COR-L47 (cell line): Measurements from ENCODE around the gene OR10D3.
"Not testable (repeated sequence)": the region's sequence is repeated elsewhere in the genome, so short reads cannot be mapped to it uniquely, and the experiment has no call there.

Source experiments
- DNase-seq: peaks from one replicate; lab custom pipeline; 2025; lab: John Stamatoyannopoulos, UW

Gene OR10D3, protein sequence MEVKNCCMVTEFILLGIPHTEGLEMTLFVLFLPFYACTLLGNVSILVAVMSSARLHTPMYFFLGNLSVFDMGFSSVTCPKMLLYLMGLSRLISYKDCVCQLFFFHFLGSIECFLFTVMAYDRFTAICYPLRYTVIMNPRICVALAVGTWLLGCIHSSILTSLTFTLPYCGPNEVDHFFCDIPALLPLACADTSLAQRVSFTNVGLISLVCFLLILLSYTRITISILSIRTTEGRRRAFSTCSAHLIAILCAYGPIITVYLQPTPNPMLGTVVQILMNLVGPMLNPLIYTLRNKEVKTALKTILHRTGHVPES

DNA sequence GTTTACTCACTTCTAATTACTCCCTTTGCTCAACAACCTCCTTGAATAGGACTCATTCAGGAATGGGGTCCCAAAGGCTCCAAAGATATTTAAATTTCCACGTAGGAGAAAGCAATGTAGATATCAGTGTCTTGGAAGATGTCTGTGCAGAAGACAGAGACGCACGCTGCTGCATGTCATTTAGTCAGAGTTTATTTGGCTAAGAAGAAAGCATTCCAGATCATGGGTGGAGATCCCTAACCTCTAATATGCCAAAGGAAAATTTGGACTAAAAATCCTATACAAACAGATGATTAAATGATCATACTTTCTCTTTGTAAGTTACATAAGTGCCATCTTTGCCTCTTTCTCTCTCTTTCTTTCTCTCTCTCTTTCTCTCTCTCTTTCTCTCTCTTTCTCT is at the start of gene OR10D3:
Gene OR10D3 (plus strand): TSS at position 278 of the 400 bp plus-strand sequence. CDS start 1,925 bp downstream, outside the sequence.
- DNase-seq: no peak

DNA sequence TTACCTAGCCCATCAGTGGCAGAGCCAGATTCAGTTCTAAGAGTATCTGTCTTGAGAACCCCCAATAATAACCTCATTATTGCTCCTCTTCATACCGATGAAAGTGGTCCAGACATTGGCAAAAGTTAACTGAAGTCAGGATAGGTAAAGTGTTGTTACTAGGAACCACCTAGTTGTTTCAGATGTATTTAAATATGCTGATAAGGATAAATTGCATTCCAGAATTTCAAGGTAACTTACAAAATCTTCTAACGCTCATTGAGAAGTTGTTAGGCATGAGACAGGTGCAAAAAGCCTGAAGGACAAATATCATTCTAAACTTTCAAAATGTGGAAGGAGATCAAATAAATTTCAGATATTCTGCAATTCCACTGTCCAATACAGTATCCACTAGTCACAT is 40.1 kb upstream of the OR10D3 start:
- no peak for DNase-seq

DNA sequence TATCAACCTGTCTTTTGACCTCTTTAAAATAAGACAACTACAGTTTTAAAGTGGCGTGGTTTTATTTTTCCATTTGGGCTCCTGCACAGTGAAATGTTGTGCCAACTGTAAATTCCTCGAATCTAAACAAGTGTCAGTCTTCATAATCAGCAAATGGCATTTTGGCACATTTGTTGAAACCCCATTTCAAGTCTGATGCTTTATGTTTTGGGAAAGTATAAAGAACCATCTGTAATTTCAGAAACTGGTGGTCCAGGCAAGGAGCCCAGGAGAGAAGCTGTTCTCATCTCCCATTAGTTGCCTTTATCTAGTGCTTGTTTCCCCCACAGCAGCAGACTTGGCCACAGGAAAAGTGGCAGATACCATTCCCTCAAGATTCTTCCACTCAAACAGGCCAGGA is 35.2 kb upstream of the OR10D3 start:
- no peak for DNase-seq

DNA sequence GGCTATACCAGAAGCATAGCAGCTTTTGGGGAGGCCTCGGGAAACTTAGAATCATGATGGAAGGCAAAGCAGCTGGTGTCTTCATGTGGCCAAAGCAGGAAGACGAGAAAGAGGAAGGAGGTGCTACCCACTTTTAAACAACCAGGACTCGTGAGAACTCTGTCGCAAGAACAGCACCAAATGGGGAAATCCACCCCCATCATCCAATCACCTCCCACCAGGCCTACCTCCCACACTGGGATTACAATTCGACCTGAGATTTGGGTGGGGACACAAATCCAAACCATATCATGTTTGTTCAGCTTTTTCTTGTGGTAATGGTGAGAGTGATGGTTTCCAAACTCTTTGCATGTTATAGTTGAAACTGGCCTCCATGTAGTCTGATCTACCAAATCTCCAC is 32.5 kb upstream of the OR10D3 start:
- no peak for DNase-seq

DNA sequence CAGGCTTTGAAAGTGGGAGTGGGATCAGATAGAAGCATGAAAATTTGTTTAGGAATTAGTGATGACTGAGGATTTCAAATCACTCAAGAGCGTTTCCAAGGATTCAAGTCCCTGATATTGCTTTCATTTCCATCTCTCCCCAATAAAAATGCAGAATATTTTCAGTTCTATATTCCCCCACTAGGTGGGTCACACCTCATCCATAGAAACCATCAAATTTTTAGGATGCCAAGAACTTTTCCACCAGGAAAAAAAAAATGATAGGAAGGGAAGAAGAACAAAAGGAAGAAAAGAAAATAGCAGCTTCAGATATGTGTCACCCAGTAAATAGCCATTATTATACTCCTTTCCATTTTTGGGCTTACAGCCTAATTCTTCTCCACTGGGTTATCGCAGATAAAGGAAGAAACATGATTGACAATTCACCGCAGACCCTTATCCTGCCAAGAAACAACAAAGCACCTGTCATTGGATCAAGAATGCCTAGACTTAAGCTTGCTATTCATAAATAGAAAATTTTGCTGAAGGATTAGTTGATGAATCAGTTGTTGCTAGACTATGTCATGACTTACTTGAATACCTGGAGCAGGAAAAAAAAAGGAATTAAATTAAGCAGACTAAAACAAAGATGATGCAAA is 30.3 kb upstream of the OR10D3 start:
- no peak for DNase-seq

DNA sequence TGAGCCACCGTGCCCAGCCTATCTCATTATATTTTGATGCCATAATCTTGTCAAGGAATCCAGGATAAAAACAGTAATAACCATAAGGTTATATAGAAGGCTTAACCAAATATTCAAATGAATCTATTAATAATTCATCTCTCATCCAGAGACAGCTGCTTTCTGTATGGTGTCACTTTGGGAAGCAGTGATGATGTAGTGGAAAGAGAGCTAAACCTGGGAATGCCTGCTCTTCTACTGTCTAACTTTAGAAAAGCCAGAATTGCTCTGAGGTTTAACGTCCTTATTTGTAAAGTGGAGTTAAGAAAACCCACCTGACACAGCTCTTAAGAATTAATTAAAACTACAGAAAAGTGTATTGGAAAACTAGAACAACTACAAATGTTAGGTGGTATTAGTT is 29.3 kb upstream of the OR10D3 start:
- DNase-seq: no peak

DNA sequence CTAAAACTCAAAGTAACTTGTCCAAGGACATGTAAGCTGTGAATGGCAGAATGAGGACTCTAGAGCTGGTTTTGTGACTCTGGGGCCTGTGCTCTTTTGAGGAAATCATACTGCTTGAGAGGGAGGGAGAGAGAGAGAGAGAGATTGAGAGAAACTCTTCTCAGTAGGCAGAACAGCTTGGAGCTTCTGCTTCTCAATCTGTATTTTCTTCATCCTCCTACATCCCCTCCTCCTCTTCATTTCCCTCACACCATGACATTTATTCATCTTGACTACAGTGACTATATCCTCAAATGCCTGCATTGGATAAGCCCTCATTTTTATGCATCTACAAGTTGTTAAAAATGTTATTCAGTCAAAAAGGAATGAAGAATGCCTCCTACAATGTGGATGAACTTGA is 23.7 kb upstream of the OR10D3 start:
- no peak for DNase-seq

DNA sequence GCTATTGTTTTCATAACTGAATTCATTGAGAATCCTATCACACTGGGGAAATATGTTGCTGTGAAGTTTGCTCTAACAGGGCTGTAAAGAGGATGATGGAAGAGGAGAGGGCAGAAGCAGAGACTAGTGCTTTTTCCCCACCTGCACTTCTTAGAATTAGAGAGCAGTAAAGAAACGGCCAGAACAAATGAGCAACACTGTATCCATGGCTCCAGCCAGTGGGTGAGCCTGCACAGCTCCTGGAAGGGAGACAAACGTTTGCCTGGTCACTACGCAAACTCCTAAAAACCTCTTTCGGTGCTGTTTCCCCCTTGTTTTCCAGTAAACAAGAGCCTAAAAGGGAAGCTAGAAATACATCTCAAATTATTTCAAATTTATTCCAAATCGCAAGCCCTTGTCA is 22.2 kb upstream of the OR10D3 start:
- no peak for DNase-seq

DNA sequence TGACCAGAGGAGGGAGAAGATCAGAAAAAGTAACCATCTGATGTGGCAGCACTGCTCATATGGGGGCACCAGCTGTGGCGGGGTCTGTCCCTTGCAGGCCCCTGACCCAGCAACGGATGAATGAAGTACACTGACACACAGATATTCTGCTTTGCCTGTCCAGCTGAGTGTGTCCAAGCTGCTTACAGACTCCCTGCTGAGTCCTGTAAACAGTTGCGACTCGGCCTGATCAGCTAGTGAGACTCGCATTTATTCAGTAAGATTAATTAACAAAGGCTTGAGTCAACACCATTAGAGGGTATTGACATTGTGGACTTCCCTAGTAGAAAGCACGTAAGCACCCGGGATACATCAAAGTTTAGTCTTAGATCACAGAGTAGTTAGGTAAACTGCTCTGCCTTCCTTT is 15.3 kb upstream of the OR10D3 start:
- peak; percentile 83 for DNase-seq

DNA sequence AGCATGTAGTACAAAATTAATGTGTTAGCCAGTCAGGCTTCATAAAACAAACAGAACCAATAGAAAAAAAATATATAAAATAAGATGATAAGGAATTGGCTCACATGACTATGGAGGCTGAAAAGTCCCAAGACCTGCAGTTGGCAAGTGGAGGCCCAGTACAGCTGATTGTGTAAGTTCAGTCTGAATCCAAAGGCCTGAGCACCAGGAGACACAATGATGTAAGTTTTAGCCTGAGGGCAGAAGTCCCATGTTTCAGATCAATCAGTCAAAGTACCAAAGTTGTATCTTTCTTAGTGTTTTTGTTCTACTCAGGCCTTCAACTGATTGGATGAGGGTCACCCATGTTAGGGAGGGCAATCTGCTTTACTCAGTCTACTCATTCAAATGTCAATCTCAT is 14.3 kb upstream of the OR10D3 start:
- no peak for DNase-seq

DNA sequence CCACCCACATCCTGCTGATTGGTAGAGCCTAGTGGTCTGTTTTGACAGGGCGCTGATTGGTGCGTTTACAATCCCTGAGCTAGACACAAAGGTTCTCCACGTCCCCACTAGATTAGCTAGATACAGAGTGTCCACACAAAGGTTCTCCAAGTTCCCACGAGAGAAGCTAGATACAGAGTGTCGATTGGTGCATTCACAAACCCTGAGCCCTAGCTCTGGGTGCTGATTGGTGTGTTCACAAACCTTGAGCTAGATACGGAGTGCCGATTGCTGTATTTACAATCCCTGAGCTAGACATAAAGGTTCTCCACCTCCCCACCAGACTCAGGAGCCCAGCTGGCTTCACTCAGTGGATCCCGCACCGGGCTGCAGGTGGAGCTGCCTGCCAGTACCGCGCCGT is 12.8 kb upstream of the OR10D3 start:
- not testable (repeated sequence) for DNase-seq

DNA sequence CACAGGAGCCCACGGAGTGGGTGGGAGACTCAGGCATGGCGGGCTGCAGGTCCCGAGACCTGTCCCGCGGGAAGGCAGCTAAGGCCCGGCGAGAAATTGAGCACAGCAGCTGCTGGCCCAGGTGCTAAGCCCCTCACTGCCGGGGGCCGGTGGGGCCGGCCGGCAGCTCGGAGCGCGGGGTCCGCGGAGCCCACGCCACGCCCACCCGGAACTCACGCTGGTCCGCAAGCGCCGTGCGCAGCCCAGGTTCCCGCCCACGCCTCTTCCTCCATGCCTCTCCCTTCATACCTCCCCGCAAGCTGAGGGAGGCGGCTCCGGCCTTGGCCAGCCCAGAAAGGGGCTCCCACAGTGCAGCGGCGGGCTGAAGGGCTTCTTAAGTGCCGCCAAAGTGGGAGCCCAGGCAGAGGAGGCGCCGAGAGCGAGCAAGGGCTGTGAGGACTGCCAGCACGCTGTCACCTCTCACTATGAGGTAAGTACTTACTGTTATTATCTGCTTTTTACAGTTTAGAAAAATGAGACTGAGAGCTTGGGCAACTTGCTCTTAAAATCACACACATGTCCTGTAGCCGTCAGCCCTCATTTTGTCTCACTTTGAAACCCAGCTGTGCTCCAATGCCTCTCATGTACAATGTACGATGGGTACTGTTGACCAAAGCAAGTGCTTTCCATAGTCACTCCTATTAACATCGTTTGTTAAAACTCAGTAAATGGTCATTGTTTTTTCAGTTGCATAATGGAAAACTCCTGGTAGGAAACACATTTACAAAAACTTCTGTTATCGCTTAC is 12.2 kb upstream of the OR10D3 start:
- no peak for DNase-seq

DNA sequence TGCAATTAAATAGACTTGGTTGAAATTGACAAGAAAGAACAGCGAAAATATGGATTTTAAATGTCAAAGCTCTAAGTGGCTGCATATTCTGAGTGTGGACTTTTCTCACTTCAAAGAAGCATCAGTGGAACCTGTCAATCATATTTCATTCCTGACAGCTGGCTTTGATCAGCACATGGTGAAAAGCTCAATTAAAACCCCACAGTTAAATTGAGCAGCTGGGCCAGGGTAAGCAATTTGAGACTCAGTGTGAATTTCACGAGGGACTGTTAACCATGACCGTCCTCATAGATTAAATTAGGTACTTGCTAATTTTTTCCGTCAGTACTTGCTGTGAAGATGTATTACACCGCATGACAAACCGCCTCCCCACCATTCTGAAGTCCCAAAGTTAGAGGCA is 11.0 kb upstream of the OR10D3 start:
- no peak for DNase-seq

DNA sequence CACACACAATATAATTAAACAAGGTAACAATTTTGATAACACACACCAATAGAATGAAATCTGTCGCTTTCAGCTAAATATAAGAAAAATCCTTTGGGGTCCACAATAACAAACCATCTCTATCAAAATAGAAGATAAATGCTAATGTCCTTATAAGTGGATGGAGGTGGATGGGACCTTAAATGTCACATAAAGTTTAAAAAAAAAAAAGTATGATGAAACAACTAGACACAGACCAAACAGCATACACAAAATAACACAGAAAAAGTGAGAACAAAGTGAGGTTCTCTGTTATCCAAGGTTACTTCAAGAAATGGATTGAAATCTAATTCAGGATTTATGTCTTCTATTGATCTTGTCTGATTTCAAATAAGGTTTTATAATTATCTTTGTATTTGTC is 10.5 kb upstream of the OR10D3 start:
- DNase-seq: no peak

DNA sequence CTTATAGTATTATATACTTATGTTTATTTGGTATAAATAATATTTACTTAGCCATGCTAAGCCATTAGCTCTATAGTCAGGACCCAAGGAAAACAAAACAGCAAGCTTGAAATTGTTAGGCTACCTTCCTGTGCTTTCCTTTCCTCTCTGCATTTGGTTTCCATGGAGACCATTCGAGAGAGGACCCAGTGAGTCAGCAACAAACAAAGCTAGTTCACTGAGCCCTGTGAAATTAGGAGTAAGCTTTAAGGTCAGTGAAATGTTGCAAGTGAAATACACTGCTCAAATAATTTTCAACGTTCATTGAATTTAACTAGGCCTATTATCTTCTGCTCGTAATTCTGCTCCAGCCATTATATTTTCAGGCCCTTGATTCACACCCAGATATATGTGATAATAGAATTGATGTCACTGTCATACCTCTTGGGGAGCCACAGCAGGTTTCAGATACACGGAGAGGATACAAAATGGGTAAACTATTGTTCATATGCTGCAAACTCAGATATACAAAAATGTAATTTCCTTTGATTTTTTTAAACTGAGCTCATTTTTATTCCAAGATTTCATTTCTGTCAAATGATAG is 9.1 kb upstream of the OR10D3 start:
- DNase-seq: peak; percentile 89

DNA sequence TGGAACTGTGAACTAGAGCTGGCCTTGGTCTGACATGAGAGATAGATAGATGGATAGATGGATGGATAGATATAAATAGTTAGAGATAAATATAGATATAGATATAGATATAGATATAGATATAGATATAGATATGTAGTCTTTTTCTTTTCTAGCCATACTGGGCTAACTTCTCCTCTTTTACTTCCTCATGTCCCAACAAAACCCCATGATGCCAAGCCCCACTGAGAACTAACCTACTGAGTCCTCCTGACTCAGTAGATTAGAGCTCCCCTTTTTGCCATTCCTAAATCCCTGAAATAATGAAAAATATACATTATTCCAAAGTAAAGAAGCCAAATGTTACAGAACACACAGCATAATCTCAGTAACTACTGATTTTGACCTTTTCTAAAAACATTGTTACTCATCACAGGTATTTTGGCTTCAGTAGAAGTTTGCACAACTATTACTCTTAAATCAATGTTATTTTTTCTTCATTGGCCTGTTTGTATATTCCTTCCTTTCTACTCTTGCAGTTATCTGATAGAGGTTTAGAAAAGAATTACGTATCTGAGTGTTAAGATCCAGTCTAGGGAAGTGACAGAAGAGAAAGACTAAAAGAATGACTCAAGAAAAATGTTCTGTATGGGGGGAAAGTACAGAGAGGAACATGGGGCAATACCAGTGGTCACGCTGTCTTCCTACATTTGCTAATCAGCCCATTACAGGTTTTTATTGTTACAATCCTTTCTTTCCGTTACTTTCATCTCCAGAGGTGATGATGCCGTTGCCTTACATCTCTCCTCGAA is 6.0 kb upstream of the OR10D3 start:
- no peak for DNase-seq

DNA sequence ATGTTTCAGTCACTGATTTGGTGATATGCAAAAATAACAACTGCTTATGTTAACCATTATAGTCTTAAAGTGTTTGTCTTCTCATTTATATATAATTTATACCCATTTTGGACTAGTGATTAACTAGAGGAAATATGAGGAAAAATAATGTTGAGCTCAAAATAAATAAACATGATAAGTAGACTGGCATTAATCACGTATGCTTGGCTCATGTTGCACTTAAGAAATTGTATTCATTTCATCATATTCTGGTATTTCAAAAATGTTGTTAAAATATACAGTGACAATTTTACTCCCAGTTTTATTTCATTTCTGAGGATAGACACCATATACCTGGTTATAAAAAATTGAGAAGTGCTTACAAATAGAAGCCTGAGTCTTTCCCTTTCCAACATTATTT is 3.8 kb upstream of the OR10D3 start:
- no peak for DNase-seq

DNA sequence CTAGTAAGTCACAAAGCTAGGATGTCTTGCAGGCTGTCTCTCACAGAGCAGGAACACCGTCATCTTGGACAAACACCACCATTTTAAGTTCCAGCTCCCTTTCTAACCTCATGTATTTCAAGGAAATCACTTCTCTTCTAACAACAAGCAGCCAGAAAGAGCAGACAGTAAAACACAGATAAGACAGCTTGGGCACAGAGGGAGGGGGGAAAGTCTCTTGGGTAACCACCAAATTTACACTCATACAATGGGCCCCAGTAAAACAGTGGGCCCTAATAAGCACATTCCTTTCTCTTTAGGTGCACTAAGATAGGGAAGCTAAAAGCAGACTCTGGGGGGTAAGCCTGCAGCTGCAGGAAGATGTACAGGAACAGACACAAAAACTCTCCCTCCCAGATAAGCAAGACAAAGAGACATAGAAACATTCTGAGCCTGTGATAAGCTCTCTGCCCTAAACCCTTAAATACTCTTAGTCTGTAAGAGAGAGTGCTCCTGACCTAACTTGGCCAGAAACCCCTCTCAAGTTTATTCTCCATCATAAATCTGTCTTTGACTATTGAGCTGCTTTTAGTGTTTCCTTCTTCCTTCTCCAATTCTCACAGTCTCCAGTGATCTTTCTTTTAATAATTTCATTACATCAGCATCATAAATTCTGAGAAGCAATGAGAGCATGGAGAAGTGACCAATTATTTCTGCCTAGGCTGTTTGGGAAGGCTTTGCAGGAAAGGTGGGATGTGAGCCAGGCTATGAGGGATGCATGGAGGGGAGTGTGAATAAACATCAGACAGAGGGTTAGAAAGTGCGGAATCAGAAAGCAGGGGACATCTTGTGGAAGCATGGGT is 7.4 kb downstream of the OR10D3 start:
- no peak for DNase-seq

DNA sequence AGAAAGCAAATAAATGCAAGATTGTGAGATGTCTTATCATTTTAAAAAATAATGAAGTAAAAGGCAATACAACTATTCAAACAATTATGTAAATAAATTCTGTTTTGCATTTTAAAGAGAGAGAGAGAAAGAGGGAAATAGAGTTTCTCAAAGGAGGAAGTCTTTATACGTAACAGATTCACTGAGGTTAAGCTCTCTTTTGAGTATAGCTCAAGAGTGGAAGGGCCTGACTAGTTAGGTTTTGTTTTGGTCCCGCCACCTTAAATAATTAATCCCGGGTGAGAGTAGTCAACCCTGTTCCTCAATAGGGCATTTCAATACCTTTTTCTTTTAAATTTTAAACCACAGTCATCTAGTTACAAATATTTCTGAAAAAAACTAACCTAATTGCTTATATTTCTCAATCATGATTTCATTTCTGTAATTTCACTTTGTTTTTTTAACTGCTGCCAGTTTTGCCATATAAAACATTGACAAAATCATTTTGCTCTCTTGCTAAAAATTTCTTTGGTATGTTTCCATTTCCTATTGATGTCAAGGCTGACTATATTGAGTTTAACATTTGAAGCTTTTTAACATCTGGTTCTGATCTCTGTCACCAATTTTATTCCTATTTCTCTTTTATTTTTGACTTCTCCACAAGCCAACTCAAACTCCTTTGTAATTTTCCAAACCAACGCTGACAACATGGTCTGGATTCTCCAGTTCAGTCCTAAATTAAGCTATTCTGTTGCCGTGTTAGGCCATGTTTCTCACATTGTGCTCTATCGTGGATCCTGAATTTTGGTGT is 10.3 kb downstream of the OR10D3 start:
- DNase-seq: no peak
